ENCODE results near the gene PTGIS. TPM values are rescaled to one million over a fixed set of nuclear protein-coding genes. Genes with fewer than 3 reads are reported as not detected.

The PTGIS gene
- polyA plus RNA-seq, 1 donor (not counting 4 experiments of a cell fraction or from before 2014, with no cell fraction given), result not detected

GRCh38 chr20:49591217-49591865 is 23.4 kb upstream of the PTGIS start:
- H3K4me3 ChIP-seq (ENCODE audit: control insufficient read depth in 2 of 3, extremely low read depth in 1 of 3, insufficient read depth in 2 of 3, low read depth in 1 of 3, low read length in 3 of 3), result no peak overlapping the region
- H3K9me1 ChIP-seq (ENCODE audit: control insufficient read depth, extremely low read depth, insufficient read depth, low read length), result no peaks in the 10 kb centered on the region
- H3K4me1 ChIP-seq (ENCODE audit: control insufficient read depth, extremely low read depth, insufficient read depth, low read length), result peaks cover 11% of the 10 kb centered on the region
- dilution Hi-C loops (cut with MboI; ENCODE audit: extremely low pct_ligation_motif_present, low sequenced_read_pairs), result no loop called here
- peaks cover 13% of the 10 kb centered on the region for H3K27me3 ChIP-seq (ENCODE audit: control insufficient read depth, extremely low read depth, insufficient read depth, low read length)
- DNase-seq (ENCODE audit: low read depth, low spot score) (no peak), FAIRE-seq (no peak)
- TF ChIP-seq CTCF (optimal IDR thresholded peaks at IDR 0.05 in 1 of 3, IDR thresholded peaks at IDR 0.05 in 1 of 3, conservative IDR thresholded peaks at IDR 0.05 in 1 of 3; ENCODE audit: extremely low read depth in 1 of 3, insufficient read depth in 2 of 3, low read length in 3 of 3) (no peak), EZH2 (IDR thresholded peaks at IDR 0.05; ENCODE audit: low read length) (no peak)
- no peaks in the 10 kb centered on the region for H3K36me3 ChIP-seq (ENCODE audit: control insufficient read depth in 2 of 2, extremely low read depth in 1 of 2, insufficient read depth in 2 of 2, low read length in 2 of 2)
- H4K20me1 ChIP-seq (ENCODE audit: control insufficient read depth, extremely low read depth, insufficient read depth, low read length), result no peaks in the 10 kb centered on the region
- H3K79me2 ChIP-seq (ENCODE audit: control insufficient read depth, insufficient read depth, low read length), result no peaks in the 10 kb centered on the region
- H3K9me3 ChIP-seq (ENCODE audit: control insufficient read depth, low read depth, low read length), result no peaks in the 10 kb centered on the region
- no peak overlapping the region for H2AFZ ChIP-seq (ENCODE audit: control insufficient read depth, low read length)
- no peak overlapping the region for H3K9ac ChIP-seq (ENCODE audit: control insufficient read depth, extremely low read depth, insufficient read depth, low read length)
- H3K27ac ChIP-seq (ENCODE audit: control insufficient read depth, insufficient read depth, low read length), result no peak overlapping the region
- H3K4me2 ChIP-seq (ENCODE audit: control insufficient read depth, extremely low read depth, insufficient read depth, low read depth, low read length), result no peak overlapping the region

- H3K9ac ChIP-seq (ENCODE audit: control insufficient read depth, extremely low read depth, insufficient read depth, low read length), result no peak overlapping the region
- DNase-seq (ENCODE audit: low read depth, low spot score), result no peak
- no peaks in the 10 kb centered on the region for H3K79me2 ChIP-seq (ENCODE audit: control insufficient read depth, insufficient read depth, low read length)
- no peaks in the 10 kb centered on the region for H3K36me3 ChIP-seq (ENCODE audit: control insufficient read depth in 2 of 2, extremely low read depth in 1 of 2, insufficient read depth in 2 of 2, low read length in 2 of 2)
- H3K4me1 ChIP-seq (ENCODE audit: control insufficient read depth, extremely low read depth, insufficient read depth, low read length), result peaks cover 11% of the 10 kb centered on the region
- FAIRE-seq, result no peak
- H2AFZ ChIP-seq (ENCODE audit: control insufficient read depth, low read length), result no peak overlapping the region
- H3K9me3 ChIP-seq (ENCODE audit: control insufficient read depth, low read depth, low read length), result no peaks in the 10 kb centered on the region
- no peak overlapping the region for H3K4me2 ChIP-seq (ENCODE audit: control insufficient read depth, extremely low read depth, insufficient read depth, low read depth, low read length)
- H3K27me3 ChIP-seq (ENCODE audit: control insufficient read depth, extremely low read depth, insufficient read depth, low read length), result peaks cover 14% of the 10 kb centered on the region
- H4K20me1 ChIP-seq (ENCODE audit: control insufficient read depth, extremely low read depth, insufficient read depth, low read length), result no peaks in the 10 kb centered on the region
- H3K4me3 ChIP-seq (ENCODE audit: control insufficient read depth in 2 of 3, extremely low read depth in 1 of 3, insufficient read depth in 2 of 3, low read depth in 1 of 3, low read length in 3 of 3), result no peak overlapping the region
- no peaks in the 10 kb centered on the region for H3K9me1 ChIP-seq (ENCODE audit: control insufficient read depth, extremely low read depth, insufficient read depth, low read length)
- H3K27ac ChIP-seq (ENCODE audit: control insufficient read depth, insufficient read depth, low read length), result no peak overlapping the region
- dilution Hi-C loops (cut with MboI; ENCODE audit: extremely low pct_ligation_motif_present, low sequenced_read_pairs), result no loop called here
- TF ChIP-seq EZH2 (IDR thresholded peaks at IDR 0.05; ENCODE audit: low read length), result no peak
- TF ChIP-seq CTCF (optimal IDR thresholded peaks at IDR 0.05 in 1 of 3, IDR thresholded peaks at IDR 0.05 in 1 of 3, conservative IDR thresholded peaks at IDR 0.05 in 1 of 3; ENCODE audit: extremely low read depth in 1 of 3, insufficient read depth in 2 of 3, low read length in 3 of 3), result no peak
These were observed 22.5 kb upstream of the PTGIS start for GRCh38 chr20:49590163-49591017.

Data from keratinocyte (primary cell).